ENCODE results near the gene NME5. TPM values are rescaled to one million over a fixed set of nuclear protein-coding genes. Genes with fewer than 3 reads are reported as not detected.

The NME5 gene
- total and polyA plus RNA-seq, 2 of the 8 experiments (the other 6 are each of a cell fraction or from before 2014, with no cell fraction given) = 0.48 to 0.89 TPM

GRCh38 chr5:138139781-138140090, 508 bp upstream of the NME5 start:
- no peak for FAIRE-seq
- no peak overlapping the region for H2AK5ac ChIP-seq (ENCODE audit: low read depth, low read length)
- POLR2A ChIA-PET (ENCODE audit: partially characterized antibody) = interaction anchor here (1.2 to 1.3 kb wide), 2 partner anchors 9 to 326 kb away, joined by 3 to 4 read pairs; partner anchors contain the start of gene EGR1
- TF ChIP-seq CTCF (IDR thresholded peaks at IDR 0.05; ENCODE audit: control extremely low read depth in 1 of 3, insufficient read depth in 1 of 3, low read depth in 1 of 3, low read length in 3 of 3) (no peak), MAFK (IDR thresholded peaks at IDR 0.05; ENCODE audit: low read depth, low read length) (no peak), EP300 (IDR thresholded peaks at IDR 0.05; ENCODE audit: borderline replicate concordance in 1 of 2, low read depth in 2 of 2, low read length in 2 of 2) (no peak), SUZ12 (IDR thresholded peaks at IDR 0.05; ENCODE audit: low read length) (no peak), CBX8 (IDR thresholded peaks at IDR 0.05; ENCODE audit: borderline replicate concordance, low read depth, low read length) (no peak), SP4 (IDR thresholded peaks at IDR 0.05; ENCODE audit: low read length) (no peak), PHF8 (conservative IDR thresholded peaks at IDR 0.05; ENCODE audit: low read depth, low read length) (no peak), FOSL1 (IDR thresholded peaks at IDR 0.05; ENCODE audit: insufficient read depth, low read depth, low read length) (no peak), NANOG (IDR thresholded peaks at IDR 0.05; ENCODE audit: insufficient read depth, low read depth, low read length, poor library complexity, severe bottlenecking) (no peak), TAF1 (IDR thresholded peaks at IDR 0.05; ENCODE audit: low read depth, low read length) (no peak), CREB1 (IDR thresholded peaks at IDR 0.05) (no peak)

More at GRCh38 chr5:138139781-138140090, 508 bp upstream of the NME5 start:
- no peaks in the 10 kb centered on the region; a peak in 1 of 7 replicates for H3K4me1 ChIP-seq (replicated peaks in 1 of 4; ENCODE audit: control insufficient read depth in 3 of 4, insufficient read depth in 4 of 4, low read length in 3 of 4)
- no peaks in the 10 kb centered on the region for H3K27me3 ChIP-seq (replicated peaks in 1 of 4; ENCODE audit: control insufficient read depth in 3 of 4, extremely low read depth in 1 of 4, insufficient read depth in 3 of 4, low read length in 3 of 4)
- CTCF ChIA-PET (ENCODE audit: partially characterized antibody) = interaction anchor here (0.6 to 2.8 kb wide), 7 partner anchors 22 to 221 kb away, joined by 3 to 10 read pairs (median 4); no protein-coding TSS in a partner anchor
- no peaks in the 10 kb centered on the region for H3K79me2 ChIP-seq (ENCODE audit: control insufficient read depth in 1 of 2, insufficient read depth in 2 of 2, low read length in 2 of 2)
- DNase-seq (ENCODE audit: low read depth in 1 of 2, low spot score in 2 of 2) = no peak
- H3K4ac ChIP-seq (replicated peaks; ENCODE audit: insufficient read length, low read depth, low read length) = no peak overlapping the region
- H3K23ac ChIP-seq (ENCODE audit: insufficient read length) = no peak overlapping the region
- no peak overlapping the region for H4K8ac ChIP-seq (ENCODE audit: extremely low read depth, insufficient read depth, low read length)
- no peaks in the 10 kb centered on the region for H3K79me1 ChIP-seq (ENCODE audit: low read depth, low read length)
- no peak overlapping the region for H2BK12ac ChIP-seq (ENCODE audit: low read depth, low read length)
- no peak overlapping the region for H3K27ac ChIP-seq (ENCODE audit: low read depth, low read length)
- H4K91ac ChIP-seq (replicated peaks; ENCODE audit: insufficient read length, low read length) = no peak overlapping the region
- no peak overlapping the region for H2BK20ac ChIP-seq (ENCODE audit: low read length)
- no peak overlapping the region for H3K18ac ChIP-seq (ENCODE audit: extremely low read depth, low read length)
- no peak overlapping the region for H3K9ac ChIP-seq (replicated peaks in 1 of 4; ENCODE audit: extremely low read depth in 1 of 4, low read depth in 3 of 4, low read length in 3 of 4)
- H4K5ac ChIP-seq (ENCODE audit: insufficient read length, low read depth, low read length) = no peak overlapping the region
- 71% methylated on average over 3 of the region's 3 CpGs; no CpG with 5 or more reads in 1 of the 2 experiments for WGBS, 2 experiments (ENCODE audit: extremely low coverage in 1 of 2, insufficient coverage in 1 of 2, insufficient read length in 1 of 2, insufficient replicate concordance in 2 of 2, low coverage in 1 of 2, low lambda C conversion rate in 2 of 2, missing lambda C conversion rate in 1 of 2)
- H3K9me3 ChIP-seq (ENCODE audit: insufficient read depth in 2 of 2, low read depth in 1 of 2, low read length in 1 of 2) = no peaks in the 10 kb centered on the region
- H2BK15ac ChIP-seq (ENCODE audit: low read length) = no peak overlapping the region
- H3K14ac ChIP-seq (ENCODE audit: insufficient read length) = no peak overlapping the region
- H3K23me2 ChIP-seq (ENCODE audit: low read depth, low read length) = peaks cover 4% of the 10 kb centered on the region; the same call in 1 of the 2 replicates
- H3K36me3 ChIP-seq (ENCODE audit: control insufficient read depth in 2 of 4, insufficient read depth in 4 of 4, low read length in 3 of 4) = no peaks in the 10 kb centered on the region
- peak overlapping the region in 1 of 4 experiments; percentile 70; a peak in 2 of 8 replicates for H3K4me3 ChIP-seq (ENCODE audit: extremely low read depth in 1 of 4, insufficient read depth in 2 of 4, low read depth in 3 of 4, low read length in 4 of 4)
- no peak overlapping the region for H2BK5ac ChIP-seq (ENCODE audit: low read depth, low read length)
- peak overlapping the region; percentile 91 for H2AFZ ChIP-seq (ENCODE audit: low read length)
- H3K4me2 ChIP-seq (ENCODE audit: insufficient read depth in 1 of 2, low read depth in 2 of 2, low read length in 2 of 2) = peak overlapping the region; percentile 64 to 73; a peak in 3 of 4 replicates
- no peak overlapping the region for H2BK120ac ChIP-seq (replicated peaks; ENCODE audit: low read depth, low read length)
- H4K20me1 ChIP-seq (replicated peaks in 1 of 2; ENCODE audit: control insufficient read depth in 1 of 2, insufficient read depth in 2 of 2, low read length in 2 of 2) = no peaks in the 10 kb centered on the region
- no peak overlapping the region for H3K56ac ChIP-seq (replicated peaks; ENCODE audit: insufficient read length, low read depth, low read length)

Data from H1 (cell line).